ENCODE data around the gene IGFN1.

The IGFN1 gene

GRCh38 chr1:201185527-201186128 lies 5.0 kb upstream of the IGFN1 start:
- no peak for DNase-seq

DNA sequence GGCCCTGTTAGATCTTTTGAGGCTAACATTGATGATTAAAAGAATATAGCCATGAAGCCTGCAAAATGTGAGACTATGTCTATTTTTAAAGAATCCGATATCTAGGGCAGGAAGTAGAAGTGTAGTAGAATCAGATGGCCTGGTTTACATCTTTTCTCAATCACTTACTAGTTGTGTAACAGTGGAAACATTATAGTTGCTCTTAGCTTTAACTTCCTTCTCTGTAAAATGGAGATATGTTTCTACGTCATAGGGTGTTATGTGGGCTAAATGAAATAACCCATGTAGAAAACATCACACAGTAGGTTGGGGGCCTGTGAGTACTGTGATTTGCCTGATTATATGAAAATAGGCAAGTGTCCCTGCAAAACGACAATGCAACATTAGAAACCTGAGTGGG lies 4.4 kb upstream of the IGFN1 start:
- no peak for DNase-seq

DNA sequence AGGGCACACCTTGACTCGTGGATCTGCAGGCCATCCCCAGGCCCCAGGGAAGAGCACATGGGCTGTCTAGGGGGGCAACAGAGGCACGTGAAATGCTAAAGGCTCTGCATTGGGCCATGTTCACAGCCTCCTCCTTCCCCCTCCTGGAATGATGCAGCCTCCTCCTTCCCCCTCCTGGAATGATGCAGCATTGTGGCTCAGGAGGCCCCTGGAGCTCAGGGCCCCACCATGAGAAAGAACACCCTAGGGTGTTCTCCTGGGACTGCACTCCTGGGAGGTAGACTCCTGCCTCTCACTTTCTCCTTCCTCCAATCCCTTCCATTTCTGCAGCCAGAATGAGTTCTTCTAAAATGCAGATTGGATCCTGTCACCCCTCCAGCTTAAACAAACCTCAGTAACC lies 1.5 kb upstream of the IGFN1 start:
- no peak for DNase-seq

GRCh38 chr1:201190005-201190404 lies 619 bp upstream of the IGFN1 start:
- no peak for DNase-seq

- DNase-seq: no peak
Measured at GRCh38 chr1:201191653-201192260, 1.1 kb downstream of the IGFN1 start.

- no peak for DNase-seq
Measured at GRCh38 chr1:201192261-201192788, 1.7 kb downstream of the IGFN1 start.

DNA sequence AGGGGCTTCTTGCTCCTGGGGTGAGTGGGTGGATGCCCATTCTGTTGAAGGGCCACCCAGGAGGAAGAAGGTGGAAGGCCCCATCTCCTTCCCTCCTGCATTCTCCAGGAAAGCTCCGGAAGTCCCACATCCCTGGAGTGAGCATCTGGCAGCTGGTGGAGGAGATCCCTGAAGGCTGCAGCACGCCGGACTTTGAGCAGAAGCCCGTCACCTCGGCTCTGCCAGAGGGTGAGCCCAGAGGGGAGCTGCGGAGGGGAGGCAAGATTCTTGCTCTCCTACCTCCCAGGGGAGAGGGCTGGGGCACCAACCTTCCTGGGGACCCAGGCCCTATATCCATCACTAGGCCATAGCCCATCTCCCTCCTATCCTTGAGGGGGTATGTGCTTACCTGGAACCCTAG lies 3.4 kb downstream of the IGFN1 start:
- no peak for DNase-seq

- DNase-seq: no peak
Measured at GRCh38 chr1:201198598-201198997, 8.0 kb downstream of the IGFN1 start.

DNA sequence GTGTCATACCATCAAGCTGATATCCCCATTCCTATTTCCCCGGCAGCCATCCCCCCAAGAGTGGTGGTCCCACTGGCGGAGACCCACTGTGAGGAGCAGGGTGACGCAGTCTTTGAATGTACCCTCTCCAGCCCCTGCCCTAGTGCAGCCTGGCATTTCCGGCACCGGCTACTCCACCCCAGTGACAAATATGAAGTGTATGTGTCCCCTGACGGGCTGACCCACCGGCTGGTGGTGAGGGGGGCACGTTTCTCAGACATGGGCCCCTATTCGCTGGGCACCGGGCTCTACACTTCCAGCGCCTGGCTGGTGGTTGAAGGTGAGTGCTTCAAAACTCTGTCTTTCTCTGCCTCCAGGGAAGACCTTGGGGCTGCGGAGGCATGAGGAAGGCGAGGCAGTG lies 14.4 kb downstream of the IGFN1 start:
- no peak for DNase-seq

- DNase-seq: no peak
Measured at GRCh38 chr1:201206176-201206575, 15.6 kb downstream of the IGFN1 start.

GRCh38 chr1:201207046-201207445 lies 16.4 kb downstream of the IGFN1 start:
- DNase-seq: no peak

GRCh38 chr1:201208236-201208635 lies 17.6 kb downstream of the IGFN1 start:
- DNase-seq: no peak

DNA sequence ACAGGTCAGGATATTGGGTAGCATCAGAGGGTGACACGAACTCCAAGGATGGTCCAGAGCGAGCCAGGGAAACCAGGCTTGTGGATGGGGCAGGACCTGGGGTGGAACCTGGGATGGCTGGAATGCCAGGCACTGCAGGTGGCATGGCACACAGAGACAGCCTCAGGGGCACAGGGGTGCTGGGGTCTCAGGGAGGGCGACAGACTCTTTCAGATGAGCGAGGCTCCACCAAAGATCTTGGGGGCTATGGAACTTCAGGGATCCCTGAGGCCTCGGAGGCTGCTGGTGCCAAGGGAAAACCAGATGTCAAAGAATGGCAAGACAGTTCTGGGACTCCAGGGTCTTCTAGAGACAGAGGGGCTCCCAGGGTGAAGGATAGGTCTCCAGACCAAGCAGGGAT lies 21.4 kb downstream of the IGFN1 start:
- DNase-seq: no peak

DNA sequence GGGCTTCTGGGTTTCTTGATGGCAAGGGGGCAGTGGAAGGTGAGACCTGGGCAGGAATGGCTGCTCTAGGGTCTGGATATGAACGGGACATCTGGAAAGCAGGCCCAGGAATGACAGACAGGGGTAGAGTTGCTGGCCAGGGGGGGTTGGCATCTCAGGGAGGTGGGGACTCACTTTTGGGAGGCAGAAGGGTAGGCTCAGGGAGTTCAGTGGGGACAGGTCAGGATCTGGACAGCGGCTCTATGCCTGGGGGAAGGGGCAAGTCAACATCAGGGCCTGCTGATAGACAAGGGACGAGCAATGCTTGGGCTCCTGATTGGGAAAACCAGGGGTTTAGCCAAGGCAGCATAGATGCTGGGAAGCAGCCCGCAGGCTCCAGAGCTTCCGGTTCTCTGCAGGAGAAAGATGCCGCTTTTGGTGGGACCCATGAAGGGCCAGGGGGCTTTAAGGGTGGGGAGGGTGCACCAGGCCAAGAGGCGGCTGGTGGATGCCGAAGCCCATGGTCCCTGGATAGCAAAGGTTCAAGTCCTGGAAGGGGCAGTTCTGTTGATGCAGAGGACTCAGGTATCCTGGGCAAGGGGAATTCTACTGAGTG lies 21.9 kb downstream of the IGFN1 start:
- DNase-seq: no peak

DNA sequence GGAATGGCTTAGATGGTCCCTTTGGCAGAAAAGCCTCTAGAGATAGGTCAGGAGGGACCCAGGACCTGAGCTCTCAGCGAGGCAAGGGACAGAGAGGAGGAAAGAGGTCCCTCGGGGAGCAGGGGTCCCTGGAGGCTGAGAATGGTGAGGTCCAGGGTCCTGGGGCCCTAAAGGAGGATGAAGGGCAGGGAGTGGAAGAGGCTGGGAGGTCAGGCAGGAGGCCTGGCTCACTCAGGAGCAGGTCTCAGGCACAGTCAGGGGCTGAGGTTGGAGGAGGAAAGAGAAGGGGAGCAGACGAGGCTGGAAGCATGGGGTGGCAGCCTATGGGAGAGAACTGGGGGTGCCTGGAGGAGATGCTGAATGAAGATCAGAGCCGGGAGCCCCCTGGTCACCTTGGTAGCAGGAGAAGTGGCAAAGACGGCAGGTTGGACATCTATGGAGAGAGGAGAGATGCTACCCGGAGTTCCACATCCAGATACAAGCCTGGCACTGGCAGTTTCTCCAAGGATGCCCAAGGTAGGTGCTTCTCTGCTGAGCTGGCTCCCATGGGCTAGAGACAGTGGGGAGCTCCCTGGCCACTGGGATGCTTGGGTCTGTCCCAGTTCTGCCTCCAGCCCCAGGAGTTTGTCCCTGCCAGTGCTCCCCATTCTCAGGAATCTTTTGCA lies 22.6 kb downstream of the IGFN1 start:
- DNase-seq: no peak

- DNase-seq: no peak
Measured at GRCh38 chr1:201213926-201214325, 23.3 kb downstream of the IGFN1 start.

GRCh38 chr1:201214461-201214860 lies 23.8 kb downstream of the IGFN1 start:
- no peak for DNase-seq

- no peak for DNase-seq
Measured at GRCh38 chr1:201214886-201215285, 24.3 kb downstream of the IGFN1 start.

- DNase-seq: peak in 1 of 2 experiments; percentile 40
Measured at GRCh38 chr1:201215531-201216357, 25.1 kb downstream of the IGFN1 start.

- DNase-seq: no peak
Measured at GRCh38 chr1:201216395-201217085, 25.9 kb downstream of the IGFN1 start.

DNA sequence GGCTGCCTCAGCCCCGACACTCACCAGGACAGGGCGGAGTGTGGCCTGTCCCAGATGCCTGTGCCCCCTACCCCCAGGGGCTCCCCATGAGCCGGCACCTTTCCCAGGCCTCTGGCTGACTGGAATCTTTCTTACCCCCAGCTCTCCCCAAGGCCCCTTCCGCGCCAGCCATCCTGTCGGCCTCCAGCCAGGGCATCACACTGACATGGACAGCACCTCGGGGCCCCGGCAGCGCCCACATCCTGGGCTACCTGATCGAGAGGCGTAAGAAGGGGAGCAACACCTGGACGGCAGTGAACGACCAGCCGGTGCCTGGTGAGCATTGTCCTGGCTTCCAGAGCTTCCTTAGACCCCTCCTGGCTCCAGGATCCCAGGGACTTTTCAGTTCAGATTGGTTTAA lies 26.5 kb downstream of the IGFN1 start:
- DNase-seq: no peak

GRCh38 chr1:201217851-201218250 lies 27.2 kb downstream of the IGFN1 start:
- no peak for DNase-seq
